Measurements from ENCODE around the gene RHOT2.
"Not testable (repeated sequence)": the region's sequence is repeated elsewhere in the genome, so short reads cannot be mapped to it uniquely, and the experiment has no call there.

The RHOT2 gene

GRCh38 chr16:689175-689897 is 21.4 kb downstream of the RHOT2 start:
- Histone ChIP-seq H3K18ac (ENCODE audit: low read depth in 1 of 2, low read length in 2 of 2) (peak overlapping the region in 1 of 2 experiments; percentile 63), H3K4me2 (ENCODE audit: low read length, poor library complexity, severe bottlenecking) (peak overlapping the region; percentile 85), H3K27me3 (ENCODE audit: control insufficient read depth in 1 of 2, insufficient read depth in 1 of 2, low read length in 2 of 2) (peaks cover 22 to 26% of the 10 kb centered on the region in 2 experiments), H3K4ac (ENCODE audit: low read depth in 1 of 2, low read length in 2 of 2) (peak overlapping the region; percentile 80 to 88), H3K9ac (ENCODE audit: low read length) (peak overlapping the region; percentile 95), H2BK5ac (ENCODE audit: low read depth, low read length, poor library complexity, severe bottlenecking) (no peak overlapping the region), H3K79me1 (replicated peaks; ENCODE audit: low read length, poor library complexity, severe bottlenecking) (peaks cover 39% of the 10 kb centered on the region), H3K4me1 (ENCODE audit: control insufficient read depth, insufficient read depth, low read depth, low read length) (peaks cover 43% of the 10 kb centered on the region), H4K8ac (ENCODE audit: low read length) (peak overlapping the region; percentile 96), H2AFZ (ENCODE audit: low read depth, low read length) (no peak overlapping the region), H2BK15ac (ENCODE audit: low read depth, poor library complexity, severe bottlenecking) (no peak overlapping the region), H4K91ac (ENCODE audit: low read length) (peak overlapping the region; percentile 75), H2BK120ac (ENCODE audit: low read depth, low read length) (no peak overlapping the region), H3K23ac (ENCODE audit: low read length in 2 of 2) (no peak overlapping the region), H3K4me3 (ENCODE audit: insufficient read depth in 1 of 2, low read depth in 1 of 2, low read length in 2 of 2) (peak overlapping the region; percentile 78 to 96), H3K36me3 (ENCODE audit: control insufficient read depth in 1 of 2, insufficient read depth in 2 of 2, low read depth in 1 of 2, low read length in 2 of 2) (peaks cover 25 to 44% of the 10 kb centered on the region in 2 experiments), H2BK12ac (ENCODE audit: low read length in 2 of 2) (no peak overlapping the region), H3K9me3 (ENCODE audit: control insufficient read depth, low read length) (no peaks in the 10 kb centered on the region), H3K14ac (ENCODE audit: low read length in 2 of 2) (no peak overlapping the region), H3K27ac (ENCODE audit: low read length, poor library complexity, severe bottlenecking) (no peak overlapping the region), H2AK5ac (ENCODE audit: low read length, severe bottlenecking) (no peak overlapping the region)
- WGBS, result 91% methylated on average over 25 of the region's 26 CpGs
- no peak for DNase-seq

- not testable (repeated sequence) for H2BK15ac ChIP-seq (ENCODE audit: low read depth, poor library complexity, severe bottlenecking); H2BK12ac ChIP-seq (ENCODE audit: low read length in 2 of 2); H4K91ac ChIP-seq (ENCODE audit: low read length); H2AK5ac ChIP-seq (ENCODE audit: low read length, severe bottlenecking); H3K23ac ChIP-seq (ENCODE audit: low read length in 2 of 2); H3K4me2 ChIP-seq (ENCODE audit: low read length, poor library complexity, severe bottlenecking); H3K9ac ChIP-seq (ENCODE audit: low read length); H4K8ac ChIP-seq (ENCODE audit: low read length); H2BK5ac ChIP-seq (ENCODE audit: low read depth, low read length, poor library complexity, severe bottlenecking); H3K9me3 ChIP-seq (ENCODE audit: control insufficient read depth, low read length); H3K18ac ChIP-seq (ENCODE audit: low read depth in 1 of 2, low read length in 2 of 2); H3K14ac ChIP-seq (ENCODE audit: low read length in 2 of 2); H2BK120ac ChIP-seq (ENCODE audit: low read depth, low read length); H3K4ac ChIP-seq (ENCODE audit: low read depth in 1 of 2, low read length in 2 of 2); H3K27ac ChIP-seq (ENCODE audit: low read length, poor library complexity, severe bottlenecking); H3K4me3 ChIP-seq (ENCODE audit: insufficient read depth in 1 of 2, low read depth in 1 of 2, low read length in 2 of 2); DNase-seq; H2AFZ ChIP-seq (ENCODE audit: low read depth, low read length)
- Histone ChIP-seq H3K4me1 (ENCODE audit: control insufficient read depth, insufficient read depth, low read depth, low read length) (peaks cover 39% of the 10 kb centered on the region), H3K27me3 (ENCODE audit: control insufficient read depth in 1 of 2, insufficient read depth in 1 of 2, low read length in 2 of 2) (peaks cover 41 to 43% of the 10 kb centered on the region in 2 experiments), H3K79me1 (replicated peaks; ENCODE audit: low read length, poor library complexity, severe bottlenecking) (peaks cover 25% of the 10 kb centered on the region), H3K36me3 (ENCODE audit: control insufficient read depth in 1 of 2, insufficient read depth in 2 of 2, low read depth in 1 of 2, low read length in 2 of 2) (peaks cover 17 to 27% of the 10 kb centered on the region in 2 experiments)
- WGBS, result 87% methylated on average over 16 of the region's 16 CpGs
These were observed 23.3 kb downstream of the RHOT2 start for GRCh38 chr16:691242-691641.

GRCh38 chr16:692356-693108 is 24.6 kb downstream of the RHOT2 start:
- no peak overlapping the region for H2BK15ac ChIP-seq (ENCODE audit: low read depth, poor library complexity, severe bottlenecking)
- H3K4me1 ChIP-seq (ENCODE audit: control insufficient read depth, insufficient read depth, low read depth, low read length), result peaks cover 37% of the 10 kb centered on the region
- no peak overlapping the region for H2AK5ac ChIP-seq (ENCODE audit: low read length, severe bottlenecking)
- no peak overlapping the region for H4K8ac ChIP-seq (ENCODE audit: low read length)
- no peak overlapping the region for H3K4ac ChIP-seq (ENCODE audit: low read depth in 1 of 2, low read length in 2 of 2)
- H4K91ac ChIP-seq (ENCODE audit: low read length), result no peak overlapping the region
- H3K4me3 ChIP-seq (ENCODE audit: insufficient read depth in 1 of 2, low read depth in 1 of 2, low read length in 2 of 2), result no peak overlapping the region
- peaks cover 15% of the 10 kb centered on the region for H3K79me1 ChIP-seq (replicated peaks; ENCODE audit: low read length, poor library complexity, severe bottlenecking)
- no peak overlapping the region for H3K9ac ChIP-seq (ENCODE audit: low read length)
- no peak overlapping the region for H2BK12ac ChIP-seq (ENCODE audit: low read length in 2 of 2)
- H3K18ac ChIP-seq (ENCODE audit: low read depth in 1 of 2, low read length in 2 of 2), result no peak overlapping the region
- no peak overlapping the region for H3K23ac ChIP-seq (ENCODE audit: low read length in 2 of 2)
- H3K27ac ChIP-seq (ENCODE audit: low read length, poor library complexity, severe bottlenecking), result no peak overlapping the region
- peaks cover 4 to 16% of the 10 kb centered on the region in 2 experiments for H3K36me3 ChIP-seq (ENCODE audit: control insufficient read depth in 1 of 2, insufficient read depth in 2 of 2, low read depth in 1 of 2, low read length in 2 of 2)
- WGBS, result 100% methylated on average over 6 of the region's 10 CpGs
- no peak overlapping the region for H3K4me2 ChIP-seq (ENCODE audit: low read length, poor library complexity, severe bottlenecking)
- H3K27me3 ChIP-seq (ENCODE audit: control insufficient read depth in 1 of 2, insufficient read depth in 1 of 2, low read length in 2 of 2), result peaks cover 49% of the 10 kb centered on the region in 2 experiments
- H2BK120ac ChIP-seq (ENCODE audit: low read depth, low read length), result no peak overlapping the region
- H3K9me3 ChIP-seq (ENCODE audit: control insufficient read depth, low read length), result no peaks in the 10 kb centered on the region
- DNase-seq, result no peak
- H3K14ac ChIP-seq (ENCODE audit: low read length in 2 of 2), result no peak overlapping the region
- no peak overlapping the region for H2AFZ ChIP-seq (ENCODE audit: low read depth, low read length)
- no peak overlapping the region for H2BK5ac ChIP-seq (ENCODE audit: low read depth, low read length, poor library complexity, severe bottlenecking)

DNA sequence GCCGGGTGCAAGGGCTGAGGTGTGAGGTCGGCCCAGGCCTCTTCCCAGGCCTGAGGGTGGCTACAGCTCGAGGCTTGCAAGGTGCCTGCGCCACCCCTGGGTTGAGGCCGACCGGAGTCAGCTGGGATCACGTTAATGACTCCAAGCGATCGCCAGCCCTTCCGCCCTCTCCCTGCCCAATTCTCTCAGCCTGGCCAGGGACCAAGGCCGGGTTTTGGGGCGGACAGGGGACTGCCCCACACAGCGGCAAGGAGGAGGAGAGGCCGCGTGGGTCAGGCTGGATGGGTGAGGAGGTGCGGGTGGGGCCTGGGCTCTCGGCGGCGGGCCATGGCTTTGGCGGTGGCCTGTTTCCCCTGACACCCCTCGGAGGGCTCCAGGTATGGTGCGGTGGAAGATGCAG is 25.4 kb downstream of the RHOT2 start:
- H3K4me2 ChIP-seq (ENCODE audit: low read length, poor library complexity, severe bottlenecking), result no peak overlapping the region

More for the DNA sequence above, 25.4 kb downstream of the RHOT2 start:
- Histone ChIP-seq H3K4me1 (ENCODE audit: control insufficient read depth, insufficient read depth, low read depth, low read length) (peaks cover 36% of the 10 kb centered on the region), H4K91ac (ENCODE audit: low read length) (no peak overlapping the region), H2AFZ (ENCODE audit: low read depth, low read length) (no peak overlapping the region), H2BK120ac (ENCODE audit: low read depth, low read length) (no peak overlapping the region), H2AK5ac (ENCODE audit: low read length, severe bottlenecking) (no peak overlapping the region), H3K18ac (ENCODE audit: low read depth in 1 of 2, low read length in 2 of 2) (no peak overlapping the region), H3K23ac (ENCODE audit: low read length in 2 of 2) (no peak overlapping the region), H3K27ac (ENCODE audit: low read length, poor library complexity, severe bottlenecking) (no peak overlapping the region), H3K4ac (ENCODE audit: low read depth in 1 of 2, low read length in 2 of 2) (no peak overlapping the region), H2BK12ac (ENCODE audit: low read length in 2 of 2) (no peak overlapping the region), H3K27me3 (ENCODE audit: control insufficient read depth in 1 of 2, insufficient read depth in 1 of 2, low read length in 2 of 2) (peaks cover 51 to 52% of the 10 kb centered on the region in 2 experiments), H3K36me3 (ENCODE audit: control insufficient read depth in 1 of 2, insufficient read depth in 2 of 2, low read depth in 1 of 2, low read length in 2 of 2) (peaks cover 0 to 10% of the 10 kb centered on the region in 2 experiments), H3K9ac (ENCODE audit: low read length) (no peak overlapping the region), H2BK5ac (ENCODE audit: low read depth, low read length, poor library complexity, severe bottlenecking) (no peak overlapping the region), H3K79me1 (replicated peaks; ENCODE audit: low read length, poor library complexity, severe bottlenecking) (peaks cover 15% of the 10 kb centered on the region), H2BK15ac (ENCODE audit: low read depth, poor library complexity, severe bottlenecking) (no peak overlapping the region), H3K9me3 (ENCODE audit: control insufficient read depth, low read length) (no peaks in the 10 kb centered on the region), H3K4me3 (ENCODE audit: insufficient read depth in 1 of 2, low read depth in 1 of 2, low read length in 2 of 2) (no peak overlapping the region), H4K8ac (ENCODE audit: low read length) (no peak overlapping the region), H3K14ac (ENCODE audit: low read length in 2 of 2) (no peak overlapping the region)
- WGBS, result 54% methylated on average over 22 of the region's 22 CpGs
- DNase-seq, result no peak

All from mesenchymal stem cell (in vitro differentiated cells and primary cell).